GM12878 (cell line): ENCODE data around the gene GRM5.

Experiments used
- DPF2 ChIP-seq: fragments of 450-650 bp; IDR thresholded peaks from 2 replicates; pipeline ENCODE4 v1.6.1; 2017; ENCODE audit warnings: mild to moderate bottlenecking
- EZH2 ChIP-seq: IDR thresholded peaks from 2 replicates; pipeline ENCODE4 v1.6.1; 2012; ENCODE audit warnings: low read depth, mild to moderate bottlenecking, control low read depth, inconsistent platforms, low read length, borderline replicate concordance; ENCODE audit not compliant: control insufficient read depth
- RAD51 ChIP-seq: fragments of 450-650 bp; IDR thresholded peaks from 2 replicates; pipeline ENCODE4 v1.6.1; 2016; ENCODE audit warnings: moderate library complexity, mild to moderate bottlenecking, inconsistent platforms
- SREBF1 ChIP-seq: IDR thresholded peaks from 2 replicates; pipeline ENCODE4 v1.6.1; 2012; ENCODE audit warnings: mild to moderate bottlenecking, low read length
- SREBF2 ChIP-seq: IDR thresholded peaks from 2 replicates; pipeline ENCODE4 v1.6.1; 2012; ENCODE audit warnings: mild to moderate bottlenecking, low read length
- TBL1XR1 ChIP-seq: IDR thresholded peaks from 2 replicates; pipeline ENCODE4 v1.6.1; 2012; ENCODE audit warnings: low read depth, low read length, improper control_type of control experiment
- WRNIP1 ChIP-seq: IDR thresholded peaks from 2 replicates; pipeline ENCODE4 v1.6.1; 2011; ENCODE audit warnings: low read depth, low read length, improper control_type of control experiment, borderline replicate concordance
- YBX1 ChIP-seq: fragments of 450-650 bp; IDR thresholded peaks from 2 replicates; pipeline ENCODE4 v1.6.1; 2016; ENCODE audit warnings: antibody characterized with exemption
- ZNF217 ChIP-seq: fragments of 450-650 bp; IDR thresholded peaks from 2 replicates; pipeline ENCODE4 v1.6.1; 2017; ENCODE audit warnings: antibody characterized with exemption, mild to moderate bottlenecking
- TF ChIP-seq, protein P1 (sequence below): IDR thresholded peaks from 2 replicates; pipeline ENCODE4 v1.6.1; 2012; ENCODE audit warnings: improper control_type of control experiment, low read depth, low read length; ENCODE audit not compliant: insufficient replicate concordance
- TF ChIP-seq, protein P2 (sequence below): IDR thresholded peaks from 2 replicates; pipeline ENCODE4 v1.6.1; 2012; ENCODE audit warnings: low read depth, low read length, improper control_type of control experiment
- TF ChIP-seq, protein P3 (sequence below): IDR thresholded peaks from 2 replicates; pipeline ENCODE4 v1.6.1; 2011; ENCODE audit warnings: low read depth, mild to moderate bottlenecking, low read length, moderate library complexity, borderline replicate concordance; ENCODE audit errors: extremely low read depth
- TF ChIP-seq, protein P4 (sequence below), 3 experiments: IDR thresholded peaks in 2 of 3; conservative IDR thresholded peaks in 1 of 3; 2 replicates each; pipeline ENCODE4 v1.5.1; 2011; ENCODE audit warnings: low read depth in 3 of 3, low read length in 3 of 3, mild to moderate bottlenecking in 3 of 3, control low read depth in 2 of 3, moderate library complexity in 2 of 3, inconsistent platforms in 1 of 3, mixed read lengths in 1 of 3; ENCODE audit not compliant: control insufficient read depth in 2 of 3, insufficient read depth in 1 of 3; ENCODE audit errors: extremely low read depth in 1 of 3

DNA sequence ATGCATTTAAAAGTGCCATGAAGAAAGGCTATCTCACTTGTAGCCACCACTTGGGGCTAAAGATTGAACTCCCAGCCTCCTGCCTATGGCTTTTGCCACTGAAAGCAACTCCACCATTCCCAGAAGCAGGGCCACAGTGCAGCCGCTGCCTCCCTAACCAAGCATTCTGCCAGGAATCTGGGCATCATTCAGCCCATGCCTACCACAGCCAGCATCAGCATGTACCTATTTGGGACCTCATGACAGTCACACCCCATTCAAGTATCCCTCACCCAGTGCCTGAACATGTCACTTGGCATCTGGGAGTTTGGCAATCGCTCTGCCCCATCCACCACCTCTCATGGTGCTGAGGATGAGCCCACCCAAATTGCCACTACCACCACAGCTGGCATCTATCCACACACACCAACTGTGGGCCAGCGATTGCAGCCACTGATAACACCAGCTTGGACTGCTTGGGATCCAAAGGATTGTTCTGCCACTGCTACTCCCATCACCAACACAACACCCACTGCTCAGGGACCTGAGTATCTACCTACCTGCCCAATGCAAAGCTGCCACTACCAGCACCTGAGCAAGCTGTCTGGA, 234.4 kb downstream of the GRM5 start:
- TF ChIP-seq EZH2 (no peak), YBX1 (no peak), TBL1XR1 (no peak), WRNIP1 (no peak), DPF2 (no peak), SREBF2 (no peak), ZNF217 (no peak), RAD51 (no peak), SREBF1 (no peak)
- TF ChIP-seq, protein P1, sequence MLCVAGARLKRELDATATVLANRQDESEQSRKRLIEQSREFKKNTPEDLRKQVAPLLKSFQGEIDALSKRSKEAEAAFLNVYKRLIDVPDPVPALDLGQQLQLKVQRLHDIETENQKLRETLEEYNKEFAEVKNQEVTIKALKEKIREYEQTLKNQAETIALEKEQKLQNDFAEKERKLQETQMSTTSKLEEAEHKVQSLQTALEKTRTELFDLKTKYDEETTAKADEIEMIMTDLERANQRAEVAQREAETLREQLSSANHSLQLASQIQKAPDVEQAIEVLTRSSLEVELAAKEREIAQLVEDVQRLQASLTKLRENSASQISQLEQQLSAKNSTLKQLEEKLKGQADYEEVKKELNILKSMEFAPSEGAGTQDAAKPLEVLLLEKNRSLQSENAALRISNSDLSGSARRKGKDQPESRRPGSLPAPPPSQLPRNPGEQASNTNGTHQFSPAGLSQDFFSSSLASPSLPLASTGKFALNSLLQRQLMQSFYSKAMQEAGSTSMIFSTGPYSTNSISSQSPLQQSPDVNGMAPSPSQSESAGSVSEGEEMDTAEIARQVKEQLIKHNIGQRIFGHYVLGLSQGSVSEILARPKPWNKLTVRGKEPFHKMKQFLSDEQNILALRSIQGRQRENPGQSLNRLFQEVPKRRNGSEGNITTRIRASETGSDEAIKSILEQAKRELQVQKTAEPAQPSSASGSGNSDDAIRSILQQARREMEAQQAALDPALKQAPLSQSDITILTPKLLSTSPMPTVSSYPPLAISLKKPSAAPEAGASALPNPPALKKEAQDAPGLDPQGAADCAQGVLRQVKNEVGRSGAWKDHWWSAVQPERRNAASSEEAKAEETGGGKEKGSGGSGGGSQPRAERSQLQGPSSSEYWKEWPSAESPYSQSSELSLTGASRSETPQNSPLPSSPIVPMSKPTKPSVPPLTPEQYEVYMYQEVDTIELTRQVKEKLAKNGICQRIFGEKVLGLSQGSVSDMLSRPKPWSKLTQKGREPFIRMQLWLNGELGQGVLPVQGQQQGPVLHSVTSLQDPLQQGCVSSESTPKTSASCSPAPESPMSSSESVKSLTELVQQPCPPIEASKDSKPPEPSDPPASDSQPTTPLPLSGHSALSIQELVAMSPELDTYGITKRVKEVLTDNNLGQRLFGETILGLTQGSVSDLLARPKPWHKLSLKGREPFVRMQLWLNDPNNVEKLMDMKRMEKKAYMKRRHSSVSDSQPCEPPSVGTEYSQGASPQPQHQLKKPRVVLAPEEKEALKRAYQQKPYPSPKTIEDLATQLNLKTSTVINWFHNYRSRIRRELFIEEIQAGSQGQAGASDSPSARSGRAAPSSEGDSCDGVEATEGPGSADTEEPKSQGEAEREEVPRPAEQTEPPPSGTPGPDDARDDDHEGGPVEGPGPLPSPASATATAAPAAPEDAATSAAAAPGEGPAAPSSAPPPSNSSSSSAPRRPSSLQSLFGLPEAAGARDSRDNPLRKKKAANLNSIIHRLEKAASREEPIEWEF: no peak
- TF ChIP-seq, protein P2, sequence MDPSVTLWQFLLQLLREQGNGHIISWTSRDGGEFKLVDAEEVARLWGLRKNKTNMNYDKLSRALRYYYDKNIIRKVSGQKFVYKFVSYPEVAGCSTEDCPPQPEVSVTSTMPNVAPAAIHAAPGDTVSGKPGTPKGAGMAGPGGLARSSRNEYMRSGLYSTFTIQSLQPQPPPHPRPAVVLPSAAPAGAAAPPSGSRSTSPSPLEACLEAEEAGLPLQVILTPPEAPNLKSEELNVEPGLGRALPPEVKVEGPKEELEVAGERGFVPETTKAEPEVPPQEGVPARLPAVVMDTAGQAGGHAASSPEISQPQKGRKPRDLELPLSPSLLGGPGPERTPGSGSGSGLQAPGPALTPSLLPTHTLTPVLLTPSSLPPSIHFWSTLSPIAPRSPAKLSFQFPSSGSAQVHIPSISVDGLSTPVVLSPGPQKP: no peak
- TF ChIP-seq, protein P3, sequence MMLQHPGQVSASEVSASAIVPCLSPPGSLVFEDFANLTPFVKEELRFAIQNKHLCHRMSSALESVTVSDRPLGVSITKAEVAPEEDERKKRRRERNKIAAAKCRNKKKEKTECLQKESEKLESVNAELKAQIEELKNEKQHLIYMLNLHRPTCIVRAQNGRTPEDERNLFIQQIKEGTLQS: no peak
- TF ChIP-seq, protein P4, sequence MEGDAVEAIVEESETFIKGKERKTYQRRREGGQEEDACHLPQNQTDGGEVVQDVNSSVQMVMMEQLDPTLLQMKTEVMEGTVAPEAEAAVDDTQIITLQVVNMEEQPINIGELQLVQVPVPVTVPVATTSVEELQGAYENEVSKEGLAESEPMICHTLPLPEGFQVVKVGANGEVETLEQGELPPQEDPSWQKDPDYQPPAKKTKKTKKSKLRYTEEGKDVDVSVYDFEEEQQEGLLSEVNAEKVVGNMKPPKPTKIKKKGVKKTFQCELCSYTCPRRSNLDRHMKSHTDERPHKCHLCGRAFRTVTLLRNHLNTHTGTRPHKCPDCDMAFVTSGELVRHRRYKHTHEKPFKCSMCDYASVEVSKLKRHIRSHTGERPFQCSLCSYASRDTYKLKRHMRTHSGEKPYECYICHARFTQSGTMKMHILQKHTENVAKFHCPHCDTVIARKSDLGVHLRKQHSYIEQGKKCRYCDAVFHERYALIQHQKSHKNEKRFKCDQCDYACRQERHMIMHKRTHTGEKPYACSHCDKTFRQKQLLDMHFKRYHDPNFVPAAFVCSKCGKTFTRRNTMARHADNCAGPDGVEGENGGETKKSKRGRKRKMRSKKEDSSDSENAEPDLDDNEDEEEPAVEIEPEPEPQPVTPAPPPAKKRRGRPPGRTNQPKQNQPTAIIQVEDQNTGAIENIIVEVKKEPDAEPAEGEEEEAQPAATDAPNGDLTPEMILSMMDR (IDR thresholded peaks at IDR 0.05 in 2 of 3, conservative IDR thresholded peaks at IDR 0.05 in 1 of 3; ENCODE audit: control insufficient read depth in 2 of 3, extremely low read depth in 1 of 3, insufficient read depth in 1 of 3, low read depth in 3 of 3, low read length in 3 of 3): no peak
